HepG2 (cell line): ENCODE results near the gene TMEM132D. TPM values are rescaled to one million over a fixed set of nuclear protein-coding genes. Genes with fewer than 3 reads are reported as not detected.

Experiments
- ATAC-seq: fragments of 200-7000 bp; cut with Tn5 transposase; 3 replicates; pipeline ENCODE4 v1.9.1; 2020; ENCODE audit warnings: mild to moderate bottlenecking, moderate library complexity
- BruUV-seq: library from RNA; stranded (reverse); fragments of 400-500 nt; replicated peaks from 2 replicates; lab custom pipeline; 2021; lab: Mats Ljungman, UMichigan
- CTCF ChIA-PET: fragments of 300-600 bp; formaldehyde crosslinking; extraction: SDS; loops from one replicate; lab custom pipeline; 2021; ENCODE audit warnings: low total read pairs, inconsistent platforms, low intra/inter-chr PET ratio; lab: Yijun Ruan, JAX
- POLR2A ChIA-PET: fragments of 350-600 bp; sonication (Branson Sonifier 250); formaldehyde crosslinking; loops from one replicate; lab custom pipeline; 2020; ENCODE audit warnings: antibody characterized with exemption, inconsistent platforms; lab: Yijun Ruan, JAX
- DNase-seq: peaks from one replicate; pipeline ENCODE4 v3.0.0-alpha.2; 2015; ENCODE audit warnings: low spot score
- FAIRE-seq: peaks from 3 replicates; lab custom pipeline; 2011; peaks lifted over from hg19 to GRCh38; lab: Jason Lieb, UNC
- H2AFZ ChIP-seq: one replicate; pipeline ENCODE4 v1.6.1; 2011; ENCODE audit warnings: low read length, inconsistent platforms
- H3K27ac ChIP-seq: fragments of 300-600 bp; 3 replicates; pipeline ENCODE4 v1.8.0; 2011; ENCODE audit warnings: mixed run types, mild to moderate bottlenecking, mixed read lengths, low read length, inconsistent platforms; ENCODE audit not compliant: insufficient read depth; ENCODE audit errors: extremely low read length
- H3K27me3 ChIP-seq, 2 experiments: fragments of 200-600 bp in 1 of 2; 2 replicates in 1 of 2; 3 replicates in 1 of 2; pipeline versions ENCODE4 v1.6.0 to v1.8.0; 2011; ENCODE audit warnings: low read length in 2 of 2, mild to moderate bottlenecking in 2 of 2, moderate library complexity in 2 of 2, inconsistent platforms in 1 of 2; ENCODE audit not compliant: insufficient read depth in 2 of 2, control insufficient read depth in 1 of 2
- H3K36me3 ChIP-seq, 2 experiments: fragments of 200-600 bp in 1 of 2; replicated peaks in 1 of 2; 2 replicates in 1 of 2; 3 replicates in 1 of 2; pipeline versions ENCODE4 v1.5.1 to v1.8.0; 2011; ENCODE audit warnings: low read length in 2 of 2, inconsistent platforms in 1 of 2; ENCODE audit not compliant: insufficient read depth in 2 of 2, control insufficient read depth in 1 of 2
- H3K4me1 ChIP-seq: 2 replicates; pipeline ENCODE4 v1.5.1; 2012; ENCODE audit warnings: low read length, inconsistent platforms; ENCODE audit not compliant: insufficient read depth
- H3K4me2 ChIP-seq: 2 replicates; pipeline ENCODE4 v1.6.0; 2011; ENCODE audit warnings: low read depth, low read length, inconsistent platforms
- H3K4me3 ChIP-seq, 3 experiments: fragments of 200-600 bp in 1 of 3; sonication (generic), shearing (Covaris generic) in 1 of 3; replicated peaks in 1 of 3; 2 replicates each; pipeline ENCODE4 v1.5.1; 2011 to 2016; ENCODE audit warnings: low read length in 3 of 3, inconsistent platforms in 2 of 3, low read depth in 2 of 3, mild to moderate bottlenecking in 2 of 3, control low read depth in 1 of 3, mixed read lengths in 1 of 3; ENCODE audit not compliant: insufficient read depth in 1 of 3
- H3K79me2 ChIP-seq: one replicate; pipeline ENCODE4 v1.6.1; 2011; ENCODE audit warnings: low read length, inconsistent platforms; ENCODE audit not compliant: insufficient read depth
- H3K9ac ChIP-seq: 2 replicates; pipeline ENCODE4 v1.6.0; 2011; ENCODE audit warnings: mild to moderate bottlenecking, low read depth, low read length, inconsistent platforms; ENCODE audit not compliant: insufficient read depth
- H3K9me3 ChIP-seq: 2 replicates; pipeline ENCODE4 v1.5.1; 2012; ENCODE audit warnings: mild to moderate bottlenecking, low read length
- H4K20me1 ChIP-seq: 2 replicates; pipeline ENCODE4 v1.6.0; 2011; ENCODE audit warnings: inconsistent platforms, mild to moderate bottlenecking, low read length, moderate library complexity; ENCODE audit not compliant: insufficient read depth
- FOXK2 ChIP-seq: fragments of 450-650 bp; IDR thresholded peaks from 2 replicates; pipeline ENCODE4 v1.6.1; 2016
- MIER2 ChIP-seq: IDR thresholded peaks from 2 replicates; pipeline ENCODE4 v1.6.1; 2016; ENCODE audit warnings: missing biosample characterization, missing genetic modification reagents
- PHF8 ChIP-seq: sonication (generic); formaldehyde crosslinking; IDR thresholded peaks from 2 replicates; pipeline ENCODE4 v1.5.0; 2020; ENCODE audit warnings: missing genetic modification reagents
- RFX5 ChIP-seq: IDR thresholded peaks from 2 replicates; pipeline ENCODE4 v1.6.1; 2011; ENCODE audit warnings: low read depth, low read length, improper control_type of control experiment
- SMC3 ChIP-seq: IDR thresholded peaks from 2 replicates; pipeline ENCODE4 v1.6.1; 2011; ENCODE audit warnings: low read length, improper control_type of control experiment
- TCF7 ChIP-seq: sonication (generic); IDR thresholded peaks from 2 replicates; pipeline ENCODE4 v1.6.1; 2016; ENCODE audit warnings: antibody characterized with exemption, low read depth
- ZFP41 ChIP-seq: sonication (generic); formaldehyde crosslinking; IDR thresholded peaks from 2 replicates; pipeline ENCODE4 v1.4.0; 2020; ENCODE audit warnings: mild to moderate bottlenecking, missing genetic modification reagents, borderline replicate concordance
- ZNF781 ChIP-seq: sonication (generic); formaldehyde crosslinking; IDR thresholded peaks from 2 replicates; pipeline ENCODE4 v1.5.1; 2020; ENCODE audit warnings: borderline replicate concordance, mild to moderate bottlenecking, missing genetic modification reagents; ENCODE audit errors: not compliant biosample characterization
- ZNF883 ChIP-seq: sonication (generic); formaldehyde crosslinking; IDR thresholded peaks from 2 replicates; pipeline ENCODE4 v1.5.1; 2020; ENCODE audit warnings: mild to moderate bottlenecking, missing genetic modification reagents; ENCODE audit errors: not compliant biosample characterization
- WGBS: methylation state at CpG from one replicate; pipeline ENCODE4 v1.1.6; 2017; ENCODE audit warnings: low lambda C conversion rate; 5-methylcytosine and 5-hydroxymethylcytosine counted together
- in situ Hi-C: cut with HindIII; loops from 2 replicates; pipeline ENCODE4 v1.10.0; 2017; ENCODE audit warnings: low pct_unique_long_range_greater_than_20kb; ENCODE audit not compliant: extremely low pct_ligation_motif_present
- intact Hi-C: fragments of 100-400 bp; cut with micrococcal nuclease; formaldehyde crosslinking; loops from one replicate; pipeline ENCODE4 v1.10.0; 2022; ENCODE audit not compliant: unreplicated experiment
- polyA plus RNA-seq, 8 experiments: library from polyadenylated mRNA; depleted of rRNA in 3 of 8; stranded (reverse) in 7 of 8; unstranded in 1 of 8; fragments of >200 nt; fragmentation: Illumina TruSeq in 4 of 8; extraction: Trizol in 4 of 8; gene quantifications; 2 replicates each; pipeline versions ENCODE4 v1.2.1 to v1.2.3, GENCODE V29; 2011 to 2016; ENCODE audit warnings: low read depth in 4 of 8, missing spikeins in 1 of 8, mixed read lengths in 1 of 8; ENCODE audit not compliant: insufficient read depth in 1 of 8
- total RNA-seq, 5 experiments: library from RNA; depleted of rRNA; stranded (reverse); fragments of >200 nt; fragmentation: Illumina TruSeq; extraction: Trizol; gene quantifications; 2 replicates each; pipeline ENCODE4 v1.2.3, GENCODE V29; 2016; ENCODE audit warnings: low read depth in 1 of 5
- TF ChIP-seq, protein P1 (sequence below): sonication (generic); formaldehyde crosslinking; IDR thresholded peaks from 2 replicates; pipeline ENCODE4 v1.4.0; 2020; ENCODE audit warnings: missing genetic modification reagents
- TF ChIP-seq, protein P2 (sequence below): sonication (generic); formaldehyde crosslinking; IDR thresholded peaks from 2 replicates; pipeline ENCODE4 v1.9.0; 2021; ENCODE audit warnings: missing genetic modification reagents, borderline replicate concordance
- TF ChIP-seq, protein P3 (sequence below): sonication (generic); formaldehyde crosslinking; IDR thresholded peaks from 2 replicates; pipeline ENCODE4 v1.4.0; 2020; ENCODE audit warnings: mild to moderate bottlenecking, missing genetic modification reagents
- TF ChIP-seq, protein P4 (sequence below): sonication (generic); formaldehyde crosslinking; IDR thresholded peaks from 2 replicates; pipeline ENCODE4 v1.4.0; 2020; ENCODE audit warnings: low read depth, mild to moderate bottlenecking, missing genetic modification reagents
- TF ChIP-seq, protein P5 (sequence below): IDR thresholded peaks from 2 replicates; pipeline ENCODE4 v1.6.1; 2016; ENCODE audit warnings: missing compliant biosample characterization, missing genetic modification reagents, borderline replicate concordance

TMEM132D gene
- total and polyA plus RNA-seq, 2 of the 13 experiments (the other 11 are each of a cell fraction or from before 2014, with no cell fraction given) = not detected

DNA sequence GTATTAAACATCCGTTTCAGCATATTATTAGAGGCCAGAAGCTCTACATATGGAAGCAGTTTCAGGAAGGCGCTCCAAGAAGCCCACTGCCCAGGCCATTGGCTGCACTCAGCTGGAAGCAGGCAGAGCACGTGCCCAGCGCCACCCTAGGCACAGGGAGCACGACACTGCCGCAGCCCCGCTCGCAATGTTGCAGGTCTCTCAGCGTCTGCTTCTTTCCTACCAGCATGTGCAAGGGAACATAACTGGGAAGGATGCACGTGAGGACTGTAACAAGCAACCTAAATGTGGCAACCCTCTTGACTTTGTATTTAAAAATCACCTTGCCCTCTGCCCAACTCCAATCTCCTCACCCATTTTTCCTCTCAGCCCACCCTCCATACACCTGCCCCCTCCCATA, 3.5 kb downstream of the TMEM132D start:
- in situ Hi-C loops = loop anchor here (25.0 kb wide), 1 partner anchor 713 kb away; no protein-coding TSS in a partner anchor
- H2AFZ ChIP-seq = no peak overlapping the region
- H3K4me2 ChIP-seq = no peak overlapping the region
- H4K20me1 ChIP-seq = no peaks in the 10 kb centered on the region
- no peak for FAIRE-seq
- H3K27me3 ChIP-seq = peaks cover 0 to 2% of the 10 kb centered on the region in 2 experiments; a peak in 2 of 5 replicates
- H3K4me1 ChIP-seq = no peaks in the 10 kb centered on the region
- H3K9ac ChIP-seq = no peak overlapping the region
- H3K9me3 ChIP-seq = no peaks in the 10 kb centered on the region
- intact Hi-C loops = no loop called here
- ChIA-PET POLR2A (no interaction called here), CTCF (no interaction called here)
- 0% methylated on average over 1 of the region's 10 CpGs for WGBS
- no peaks in the 10 kb centered on the region for H3K36me3 ChIP-seq
- H3K4me3 ChIP-seq = no peak overlapping the region
- no TSS peak for BruUV-seq
- no peak overlapping the region for H3K27ac ChIP-seq
- no peak for DNase-seq
- H3K79me2 ChIP-seq = no peaks in the 10 kb centered on the region
- ATAC-seq = no peak
- TF ChIP-seq, protein P1, sequence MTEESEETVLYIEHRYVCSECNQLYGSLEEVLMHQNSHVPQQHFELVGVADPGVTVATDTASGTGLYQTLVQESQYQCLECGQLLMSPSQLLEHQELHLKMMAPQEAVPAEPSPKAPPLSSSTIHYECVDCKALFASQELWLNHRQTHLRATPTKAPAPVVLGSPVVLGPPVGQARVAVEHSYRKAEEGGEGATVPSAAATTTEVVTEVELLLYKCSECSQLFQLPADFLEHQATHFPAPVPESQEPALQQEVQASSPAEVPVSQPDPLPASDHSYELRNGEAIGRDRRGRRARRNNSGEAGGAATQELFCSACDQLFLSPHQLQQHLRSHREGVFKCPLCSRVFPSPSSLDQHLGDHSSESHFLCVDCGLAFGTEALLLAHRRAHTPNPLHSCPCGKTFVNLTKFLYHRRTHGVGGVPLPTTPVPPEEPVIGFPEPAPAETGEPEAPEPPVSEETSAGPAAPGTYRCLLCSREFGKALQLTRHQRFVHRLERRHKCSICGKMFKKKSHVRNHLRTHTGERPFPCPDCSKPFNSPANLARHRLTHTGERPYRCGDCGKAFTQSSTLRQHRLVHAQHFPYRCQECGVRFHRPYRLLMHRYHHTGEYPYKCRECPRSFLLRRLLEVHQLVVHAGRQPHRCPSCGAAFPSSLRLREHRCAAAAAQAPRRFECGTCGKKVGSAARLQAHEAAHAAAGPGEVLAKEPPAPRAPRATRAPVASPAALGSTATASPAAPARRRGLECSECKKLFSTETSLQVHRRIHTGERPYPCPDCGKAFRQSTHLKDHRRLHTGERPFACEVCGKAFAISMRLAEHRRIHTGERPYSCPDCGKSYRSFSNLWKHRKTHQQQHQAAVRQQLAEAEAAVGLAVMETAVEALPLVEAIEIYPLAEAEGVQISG (CRISPR knock-in tag) = no peak
- no peak for TF ChIP-seq SMC3
- no peak for TF ChIP-seq PHF8 (CRISPR knock-in tag)
- no peak for TF ChIP-seq RFX5
- TF ChIP-seq, protein P2, sequence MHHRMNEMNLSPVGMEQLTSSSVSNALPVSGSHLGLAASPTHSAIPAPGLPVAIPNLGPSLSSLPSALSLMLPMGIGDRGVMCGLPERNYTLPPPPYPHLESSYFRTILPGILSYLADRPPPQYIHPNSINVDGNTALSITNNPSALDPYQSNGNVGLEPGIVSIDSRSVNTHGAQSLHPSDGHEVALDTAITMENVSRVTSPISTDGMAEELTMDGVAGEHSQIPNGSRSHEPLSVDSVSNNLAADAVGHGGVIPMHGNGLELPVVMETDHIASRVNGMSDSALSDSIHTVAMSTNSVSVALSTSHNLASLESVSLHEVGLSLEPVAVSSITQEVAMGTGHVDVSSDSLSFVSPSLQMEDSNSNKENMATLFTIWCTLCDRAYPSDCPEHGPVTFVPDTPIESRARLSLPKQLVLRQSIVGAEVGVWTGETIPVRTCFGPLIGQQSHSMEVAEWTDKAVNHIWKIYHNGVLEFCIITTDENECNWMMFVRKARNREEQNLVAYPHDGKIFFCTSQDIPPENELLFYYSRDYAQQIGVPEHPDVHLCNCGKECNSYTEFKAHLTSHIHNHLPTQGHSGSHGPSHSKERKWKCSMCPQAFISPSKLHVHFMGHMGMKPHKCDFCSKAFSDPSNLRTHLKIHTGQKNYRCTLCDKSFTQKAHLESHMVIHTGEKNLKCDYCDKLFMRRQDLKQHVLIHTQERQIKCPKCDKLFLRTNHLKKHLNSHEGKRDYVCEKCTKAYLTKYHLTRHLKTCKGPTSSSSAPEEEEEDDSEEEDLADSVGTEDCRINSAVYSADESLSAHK (CRISPR knock-in tag) = no peak
- TF ChIP-seq, protein P3, sequence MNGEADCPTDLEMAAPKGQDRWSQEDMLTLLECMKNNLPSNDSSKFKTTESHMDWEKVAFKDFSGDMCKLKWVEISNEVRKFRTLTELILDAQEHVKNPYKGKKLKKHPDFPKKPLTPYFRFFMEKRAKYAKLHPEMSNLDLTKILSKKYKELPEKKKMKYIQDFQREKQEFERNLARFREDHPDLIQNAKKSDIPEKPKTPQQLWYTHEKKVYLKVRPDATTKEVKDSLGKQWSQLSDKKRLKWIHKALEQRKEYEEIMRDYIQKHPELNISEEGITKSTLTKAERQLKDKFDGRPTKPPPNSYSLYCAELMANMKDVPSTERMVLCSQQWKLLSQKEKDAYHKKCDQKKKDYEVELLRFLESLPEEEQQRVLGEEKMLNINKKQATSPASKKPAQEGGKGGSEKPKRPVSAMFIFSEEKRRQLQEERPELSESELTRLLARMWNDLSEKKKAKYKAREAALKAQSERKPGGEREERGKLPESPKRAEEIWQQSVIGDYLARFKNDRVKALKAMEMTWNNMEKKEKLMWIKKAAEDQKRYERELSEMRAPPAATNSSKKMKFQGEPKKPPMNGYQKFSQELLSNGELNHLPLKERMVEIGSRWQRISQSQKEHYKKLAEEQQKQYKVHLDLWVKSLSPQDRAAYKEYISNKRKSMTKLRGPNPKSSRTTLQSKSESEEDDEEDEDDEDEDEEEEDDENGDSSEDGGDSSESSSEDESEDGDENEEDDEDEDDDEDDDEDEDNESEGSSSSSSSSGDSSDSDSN = no peak
- TF ChIP-seq ZNF781 (CRISPR knock-in tag) = no peak
- no peak for TF ChIP-seq ZFP41 (CRISPR knock-in tag)
- no peak for TF ChIP-seq TCF7
- TF ChIP-seq, protein P4, sequence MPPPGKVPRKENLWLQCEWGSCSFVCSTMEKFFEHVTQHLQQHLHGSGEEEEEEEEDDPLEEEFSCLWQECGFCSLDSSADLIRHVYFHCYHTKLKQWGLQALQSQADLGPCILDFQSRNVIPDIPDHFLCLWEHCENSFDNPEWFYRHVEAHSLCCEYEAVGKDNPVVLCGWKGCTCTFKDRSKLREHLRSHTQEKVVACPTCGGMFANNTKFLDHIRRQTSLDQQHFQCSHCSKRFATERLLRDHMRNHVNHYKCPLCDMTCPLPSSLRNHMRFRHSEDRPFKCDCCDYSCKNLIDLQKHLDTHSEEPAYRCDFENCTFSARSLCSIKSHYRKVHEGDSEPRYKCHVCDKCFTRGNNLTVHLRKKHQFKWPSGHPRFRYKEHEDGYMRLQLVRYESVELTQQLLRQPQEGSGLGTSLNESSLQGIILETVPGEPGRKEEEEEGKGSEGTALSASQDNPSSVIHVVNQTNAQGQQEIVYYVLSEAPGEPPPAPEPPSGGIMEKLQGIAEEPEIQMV = no peak
- TF ChIP-seq FOXK2 = no peak
- TF ChIP-seq ZNF883 (CRISPR knock-in tag) = no peak
- no peak for TF ChIP-seq MIER2
- TF ChIP-seq, protein P5, sequence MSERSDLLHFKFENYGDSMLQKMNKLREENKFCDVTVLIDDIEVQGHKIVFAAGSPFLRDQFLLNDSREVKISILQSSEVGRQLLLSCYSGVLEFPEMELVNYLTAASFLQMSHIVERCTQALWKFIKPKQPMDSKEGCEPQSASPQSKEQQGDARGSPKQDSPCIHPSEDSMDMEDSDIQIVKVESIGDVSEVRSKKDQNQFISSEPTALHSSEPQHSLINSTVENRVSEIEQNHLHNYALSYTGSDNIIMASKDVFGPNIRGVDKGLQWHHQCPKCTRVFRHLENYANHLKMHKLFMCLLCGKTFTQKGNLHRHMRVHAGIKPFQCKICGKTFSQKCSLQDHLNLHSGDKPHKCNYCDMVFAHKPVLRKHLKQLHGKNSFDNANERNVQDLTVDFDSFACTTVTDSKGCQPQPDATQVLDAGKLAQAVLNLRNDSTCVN (CRISPR knock-in tag) = no peak
